ENCODE results near the gene AQP4. TPM values are rescaled to one million over a fixed set of nuclear protein-coding genes. Genes with fewer than 3 reads are reported as not detected.

The AQP4 gene
- total RNA-seq, 3 donors from 2014 or later (not counting 1 experiment from before 2014, with no cell fraction given): not detected

DNA sequence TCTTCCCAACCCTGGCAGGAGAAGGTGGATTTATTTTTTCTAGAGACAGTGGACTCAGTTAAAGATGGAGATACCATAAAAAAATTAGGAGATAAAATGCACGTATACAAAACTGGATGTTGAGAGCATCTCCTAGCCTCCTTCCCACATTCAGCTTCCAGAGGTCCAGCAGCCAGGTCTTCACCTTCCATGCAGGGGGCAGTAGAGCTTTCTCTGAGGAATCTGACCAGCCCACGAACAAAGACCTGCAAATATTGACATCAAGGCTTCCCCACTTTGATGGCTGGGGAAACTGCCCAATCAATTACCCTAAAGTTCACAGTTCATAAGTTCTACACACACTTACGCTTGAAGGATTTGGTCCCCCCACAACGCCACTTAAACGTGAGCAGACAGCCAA, 24.5 kb downstream of the AQP4 start:
- TF ChIP-seq, protein P1, sequence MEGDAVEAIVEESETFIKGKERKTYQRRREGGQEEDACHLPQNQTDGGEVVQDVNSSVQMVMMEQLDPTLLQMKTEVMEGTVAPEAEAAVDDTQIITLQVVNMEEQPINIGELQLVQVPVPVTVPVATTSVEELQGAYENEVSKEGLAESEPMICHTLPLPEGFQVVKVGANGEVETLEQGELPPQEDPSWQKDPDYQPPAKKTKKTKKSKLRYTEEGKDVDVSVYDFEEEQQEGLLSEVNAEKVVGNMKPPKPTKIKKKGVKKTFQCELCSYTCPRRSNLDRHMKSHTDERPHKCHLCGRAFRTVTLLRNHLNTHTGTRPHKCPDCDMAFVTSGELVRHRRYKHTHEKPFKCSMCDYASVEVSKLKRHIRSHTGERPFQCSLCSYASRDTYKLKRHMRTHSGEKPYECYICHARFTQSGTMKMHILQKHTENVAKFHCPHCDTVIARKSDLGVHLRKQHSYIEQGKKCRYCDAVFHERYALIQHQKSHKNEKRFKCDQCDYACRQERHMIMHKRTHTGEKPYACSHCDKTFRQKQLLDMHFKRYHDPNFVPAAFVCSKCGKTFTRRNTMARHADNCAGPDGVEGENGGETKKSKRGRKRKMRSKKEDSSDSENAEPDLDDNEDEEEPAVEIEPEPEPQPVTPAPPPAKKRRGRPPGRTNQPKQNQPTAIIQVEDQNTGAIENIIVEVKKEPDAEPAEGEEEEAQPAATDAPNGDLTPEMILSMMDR (IDR thresholded peaks at IDR 0.05): no peak
- Mint-ChIP-seq H3K4me3 (no peak overlapping the region), H3K4me1 (no peaks in the 10 kb centered on the region), H3K9me3 (peaks cover 8 to 9% of the 10 kb centered on the region in 2 donors), H3K27me3 (ENCODE audit: low read depth in 2 of 2) (no peaks in the 10 kb centered on the region), H3K27ac (no peak overlapping the region), H3K36me3 (no peaks in the 10 kb centered on the region)
- Histone ChIP-seq H3K9me3 (ENCODE audit: control insufficient read depth, insufficient read depth, low read length) (peaks cover 4% of the 10 kb centered on the region), H3K36me3 (ENCODE audit: control insufficient read depth, insufficient read depth, low read length) (no peaks in the 10 kb centered on the region), H3K27me3 (ENCODE audit: control insufficient read depth, insufficient read depth, low read length) (no peaks in the 10 kb centered on the region), H3K4me1 (ENCODE audit: control insufficient read depth, insufficient read depth, low read length) (no peaks in the 10 kb centered on the region), H3K27ac (ENCODE audit: low read length) (no peak overlapping the region), H3K4me3 (ENCODE audit: low read length) (no peak overlapping the region)
- ATAC-seq: no peak
- DNase-seq: no peak
- intact Hi-C loops (cut with micrococcal nuclease): no loop called here
- 93% methylated on average over 5 of the region's 5 CpGs for WGBS (ENCODE audit: insufficient coverage)

DNA sequence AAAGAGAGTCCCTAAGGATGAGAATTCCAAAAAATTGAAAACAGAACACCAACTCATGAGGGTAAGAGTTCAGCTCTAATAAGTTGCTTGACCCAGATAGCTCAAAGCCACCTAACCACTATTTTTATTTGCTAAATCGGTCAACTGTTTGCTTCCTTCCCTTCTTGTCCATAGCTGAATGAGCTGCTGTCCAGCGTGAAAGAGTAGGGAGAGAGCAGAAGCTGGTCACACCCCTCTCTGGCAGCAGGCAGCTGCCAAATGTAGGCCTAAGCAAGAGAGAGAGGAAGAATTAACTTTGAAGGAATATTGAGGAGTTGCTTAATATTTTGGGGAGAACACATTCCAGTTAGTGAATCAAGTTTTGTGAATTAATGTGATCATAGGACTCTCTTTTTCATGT, 25.9 kb downstream of the AQP4 start:
- Mint-ChIP-seq H3K4me1 (no peaks in the 10 kb centered on the region), H3K27me3 (ENCODE audit: low read depth in 2 of 2) (no peaks in the 10 kb centered on the region)
- intact Hi-C loops (cut with micrococcal nuclease): no loop called here

DNA sequence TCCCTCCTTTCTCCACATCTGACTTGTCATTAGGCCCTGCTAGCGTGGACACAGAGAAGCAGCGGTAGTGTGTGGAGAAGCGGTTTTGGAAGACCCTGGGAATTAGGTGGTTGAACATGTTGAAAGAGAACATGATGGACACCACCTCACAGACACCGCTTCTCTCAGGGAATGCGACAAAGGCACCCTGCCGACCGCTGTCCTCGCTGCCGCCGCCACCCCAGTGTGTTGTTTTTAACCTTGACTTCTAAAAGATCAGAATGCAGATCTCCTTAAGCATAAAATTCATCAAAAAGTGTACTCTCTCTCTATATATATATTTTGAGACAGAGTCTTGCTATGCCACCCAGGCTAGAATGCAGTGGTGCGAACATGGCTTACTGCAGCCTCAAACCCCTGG, 33.2 kb downstream of the AQP4 start:
- Mint-ChIP-seq H3K9me3 (peaks cover 4 to 8% of the 10 kb centered on the region in 2 donors), H3K4me3 (no peak overlapping the region), H3K4me1 (no peaks in the 10 kb centered on the region), H3K36me3 (peaks cover 7% of the 10 kb centered on the region), H3K27ac (no peak overlapping the region), H3K27me3 (ENCODE audit: low read depth in 2 of 2) (no peaks in the 10 kb centered on the region)
- no peaks in the 10 kb centered on the region for H3K4me1 ChIP-seq (ENCODE audit: control insufficient read depth, insufficient read depth, low read length)
- H3K4me3 ChIP-seq (ENCODE audit: low read length): no peak overlapping the region
- no peaks in the 10 kb centered on the region for H3K36me3 ChIP-seq (ENCODE audit: control insufficient read depth, insufficient read depth, low read length)
- H3K9me3 ChIP-seq (ENCODE audit: control insufficient read depth, insufficient read depth, low read length): peaks cover 8% of the 10 kb centered on the region
- TF ChIP-seq, protein P1 (IDR thresholded peaks at IDR 0.05): no peak
- intact Hi-C loops (cut with micrococcal nuclease): no loop called here
- WGBS (ENCODE audit: insufficient coverage): 96% methylated on average over 11 of the region's 11 CpGs
- DNase-seq: no peak
- no peak overlapping the region for H3K27ac ChIP-seq (ENCODE audit: low read length)
- no peak for ATAC-seq
- H3K27me3 ChIP-seq (ENCODE audit: control insufficient read depth, insufficient read depth, low read length): no peaks in the 10 kb centered on the region

More for the DNA sequence above, 25.9 kb downstream of the AQP4 start:
- WGBS (ENCODE audit: insufficient coverage): 71% methylated on average over 2 of the region's 2 CpGs
- Histone ChIP-seq H3K27me3 (ENCODE audit: control insufficient read depth, insufficient read depth, low read length) (no peaks in the 10 kb centered on the region), H3K27ac (ENCODE audit: low read length) (no peak overlapping the region), H3K4me3 (ENCODE audit: low read length) (no peak overlapping the region), H3K9me3 (ENCODE audit: control insufficient read depth, insufficient read depth, low read length) (peaks cover 4% of the 10 kb centered on the region), H3K36me3 (ENCODE audit: control insufficient read depth, insufficient read depth, low read length) (no peaks in the 10 kb centered on the region), H3K4me1 (ENCODE audit: control insufficient read depth, insufficient read depth, low read length) (no peaks in the 10 kb centered on the region)
- H3K4me3 Mint-ChIP-seq: no peak overlapping the region
- TF ChIP-seq, protein P1 (IDR thresholded peaks at IDR 0.05): no peak
- ATAC-seq: no peak
- H3K9me3 Mint-ChIP-seq: peaks cover 9 to 10% of the 10 kb centered on the region in 2 donors
- DNase-seq: no peak
- H3K27ac Mint-ChIP-seq: no peak overlapping the region
- no peaks in the 10 kb centered on the region for H3K36me3 Mint-ChIP-seq

DNA sequence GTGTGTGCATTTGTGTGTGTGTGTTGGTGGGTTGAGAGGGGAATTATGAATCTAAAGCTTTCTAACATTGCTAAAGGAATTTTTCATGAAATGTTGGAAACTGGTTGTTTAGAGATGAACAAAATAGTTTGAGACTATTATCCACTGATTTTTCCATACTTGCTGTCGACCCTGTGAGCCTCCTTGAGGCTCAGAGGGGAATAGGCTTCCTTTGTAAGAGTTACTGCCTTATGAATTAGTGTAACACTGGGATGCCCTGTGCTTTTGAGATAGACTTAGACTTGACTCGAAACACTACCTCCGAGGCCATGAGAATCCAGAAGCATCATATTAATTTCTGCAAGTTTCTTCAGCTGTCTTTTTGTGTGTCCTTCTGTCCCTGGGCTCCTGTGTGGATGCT, 37.9 kb downstream of the AQP4 start:
- ATAC-seq (no peak), DNase-seq (no peak)
- H3K9me3 ChIP-seq (ENCODE audit: control insufficient read depth, insufficient read depth, low read length): peaks cover 8% of the 10 kb centered on the region
- intact Hi-C loops (cut with micrococcal nuclease): no loop called here
- H3K27ac ChIP-seq (ENCODE audit: low read length): no peak overlapping the region
- 81% methylated on average over 3 of the region's 3 CpGs for WGBS (ENCODE audit: insufficient coverage)
- H3K36me3 Mint-ChIP-seq: peaks cover 7% of the 10 kb centered on the region
- no peaks in the 10 kb centered on the region for H3K27me3 ChIP-seq (ENCODE audit: control insufficient read depth, insufficient read depth, low read length)
- H3K27me3 Mint-ChIP-seq (ENCODE audit: low read depth in 2 of 2): no peaks in the 10 kb centered on the region
- no peak overlapping the region for H3K4me3 Mint-ChIP-seq
- TF ChIP-seq, protein P1 (IDR thresholded peaks at IDR 0.05): no peak
- H3K27ac Mint-ChIP-seq: no peak overlapping the region
- no peaks in the 10 kb centered on the region for H3K4me1 ChIP-seq (ENCODE audit: control insufficient read depth, insufficient read depth, low read length)
- H3K36me3 ChIP-seq (ENCODE audit: control insufficient read depth, insufficient read depth, low read length): no peaks in the 10 kb centered on the region
- H3K4me1 Mint-ChIP-seq: no peaks in the 10 kb centered on the region
- no peak overlapping the region for H3K4me3 ChIP-seq (ENCODE audit: low read length)
- H3K9me3 Mint-ChIP-seq: peaks cover 6 to 12% of the 10 kb centered on the region in 2 donors
